HepG2 (cell line): ENCODE measurements around the gene KRT3. TPM values are rescaled to one million over a fixed set of nuclear protein-coding genes. Genes with fewer than 3 reads are reported as not detected.

ENCODE experiments used
- ATAC-seq: fragments of 200-7000 bp; cut with Tn5 transposase; 3 replicates; pipeline ENCODE4 v1.9.1; 2020; ENCODE audit warnings: mild to moderate bottlenecking, moderate library complexity
- BruUV-seq: library from RNA; stranded (reverse); fragments of 400-500 nt; replicated peaks from 2 replicates; lab custom pipeline; 2021; lab: Mats Ljungman, UMichigan
- CTCF ChIA-PET: fragments of 300-600 bp; formaldehyde crosslinking; extraction: SDS; loops from one replicate; lab custom pipeline; 2021; ENCODE audit warnings: low total read pairs, inconsistent platforms, low intra/inter-chr PET ratio; lab: Yijun Ruan, JAX
- POLR2A ChIA-PET: fragments of 350-600 bp; sonication (Branson Sonifier 250); formaldehyde crosslinking; loops from one replicate; lab custom pipeline; 2020; ENCODE audit warnings: antibody characterized with exemption, inconsistent platforms; lab: Yijun Ruan, JAX
- DNase-seq: peaks from one replicate; pipeline ENCODE4 v3.0.0-alpha.2; 2015; ENCODE audit warnings: low spot score
- FAIRE-seq: peaks from 3 replicates; lab custom pipeline; 2011; peaks lifted over from hg19 to GRCh38; lab: Jason Lieb, UNC
- H2AFZ ChIP-seq: one replicate; pipeline ENCODE4 v1.6.1; 2011; ENCODE audit warnings: low read length, inconsistent platforms
- H3K27ac ChIP-seq: fragments of 300-600 bp; 3 replicates; pipeline ENCODE4 v1.8.0; 2011; ENCODE audit warnings: mixed run types, mild to moderate bottlenecking, mixed read lengths, low read length, inconsistent platforms; ENCODE audit not compliant: insufficient read depth; ENCODE audit errors: extremely low read length
- H3K27me3 ChIP-seq, 2 experiments: fragments of 200-600 bp in 1 of 2; 2 replicates in 1 of 2; 3 replicates in 1 of 2; pipeline versions ENCODE4 v1.6.0 to v1.8.0; 2011; ENCODE audit warnings: low read length in 2 of 2, mild to moderate bottlenecking in 2 of 2, moderate library complexity in 2 of 2, inconsistent platforms in 1 of 2; ENCODE audit not compliant: insufficient read depth in 2 of 2, control insufficient read depth in 1 of 2
- H3K36me3 ChIP-seq, 2 experiments: fragments of 200-600 bp in 1 of 2; replicated peaks in 1 of 2; 2 replicates in 1 of 2; 3 replicates in 1 of 2; pipeline versions ENCODE4 v1.5.1 to v1.8.0; 2011; ENCODE audit warnings: low read length in 2 of 2, inconsistent platforms in 1 of 2; ENCODE audit not compliant: insufficient read depth in 2 of 2, control insufficient read depth in 1 of 2
- H3K4me1 ChIP-seq: 2 replicates; pipeline ENCODE4 v1.5.1; 2012; ENCODE audit warnings: low read length, inconsistent platforms; ENCODE audit not compliant: insufficient read depth
- H3K4me2 ChIP-seq: 2 replicates; pipeline ENCODE4 v1.6.0; 2011; ENCODE audit warnings: low read depth, low read length, inconsistent platforms
- H3K4me3 ChIP-seq, 3 experiments: fragments of 200-600 bp in 1 of 3; sonication (generic), shearing (Covaris generic) in 1 of 3; replicated peaks in 1 of 3; 2 replicates each; pipeline ENCODE4 v1.5.1; 2011 to 2016; ENCODE audit warnings: low read length in 3 of 3, inconsistent platforms in 2 of 3, low read depth in 2 of 3, mild to moderate bottlenecking in 2 of 3, control low read depth in 1 of 3, mixed read lengths in 1 of 3; ENCODE audit not compliant: insufficient read depth in 1 of 3
- H3K79me2 ChIP-seq: one replicate; pipeline ENCODE4 v1.6.1; 2011; ENCODE audit warnings: low read length, inconsistent platforms; ENCODE audit not compliant: insufficient read depth
- H3K9ac ChIP-seq: 2 replicates; pipeline ENCODE4 v1.6.0; 2011; ENCODE audit warnings: mild to moderate bottlenecking, low read depth, low read length, inconsistent platforms; ENCODE audit not compliant: insufficient read depth
- H3K9me3 ChIP-seq: 2 replicates; pipeline ENCODE4 v1.5.1; 2012; ENCODE audit warnings: mild to moderate bottlenecking, low read length
- H4K20me1 ChIP-seq: 2 replicates; pipeline ENCODE4 v1.6.0; 2011; ENCODE audit warnings: inconsistent platforms, mild to moderate bottlenecking, low read length, moderate library complexity; ENCODE audit not compliant: insufficient read depth
- ATF3 ChIP-seq: sonication (generic); formaldehyde crosslinking; IDR thresholded peaks from 2 replicates; pipeline ENCODE4 v1.4.0; 2020; ENCODE audit warnings: missing genetic modification reagents
- ATM ChIP-seq: fragments of 450-650 bp; IDR thresholded peaks from 2 replicates; pipeline ENCODE4 v1.7.1; 2017; ENCODE audit warnings: mild to moderate bottlenecking, borderline replicate concordance
- CREB3 ChIP-seq: sonication (generic); formaldehyde crosslinking; IDR thresholded peaks from 2 replicates; pipeline ENCODE4 v1.5.0; 2020; ENCODE audit warnings: missing genetic modification reagents
- FOXA1 ChIP-seq, 2 experiments: fragments of 450-650 bp in 1 of 2; sonication (generic) in 1 of 2; formaldehyde crosslinking in 1 of 2; IDR thresholded peaks; 2 replicates each; pipeline versions ENCODE4 v1.4.0 to v1.6.1; 2016 to 2020; ENCODE audit warnings: missing genetic modification reagents in 1 of 2
- RFX3 ChIP-seq: IDR thresholded peaks from 2 replicates; pipeline ENCODE4 v1.6.1; 2016; ENCODE audit warnings: missing biosample characterization, missing genetic modification reagents
- TBL1XR1 ChIP-seq: fragments of 150-350 bp; IDR thresholded peaks from 2 replicates; pipeline ENCODE4 v1.6.1; 2014; ENCODE audit warnings: borderline replicate concordance, low read length; ENCODE audit not compliant: partially characterized antibody
- TP53 ChIP-seq: sonication (generic); formaldehyde crosslinking; conservative IDR thresholded peaks from 2 replicates; pipeline ENCODE4 v1.4.0; 2020; ENCODE audit warnings: missing genetic modification reagents
- ZFP41 ChIP-seq: sonication (generic); formaldehyde crosslinking; IDR thresholded peaks from 2 replicates; pipeline ENCODE4 v1.4.0; 2020; ENCODE audit warnings: mild to moderate bottlenecking, missing genetic modification reagents, borderline replicate concordance
- ZFP90 ChIP-seq: sonication (generic); formaldehyde crosslinking; IDR thresholded peaks from 2 replicates; pipeline ENCODE4 v1.8.0; 2022; ENCODE audit warnings: missing genetic modification reagents, mild to moderate bottlenecking, inconsistent platforms, borderline replicate concordance
- ZNF232 ChIP-seq: sonication (generic); formaldehyde crosslinking; IDR thresholded peaks from 2 replicates; pipeline ENCODE4 v1.4.0; 2020; ENCODE audit warnings: missing genetic modification reagents, borderline replicate concordance
- ZNF274 ChIP-seq: sonication (generic); formaldehyde crosslinking; IDR thresholded peaks from 2 replicates; pipeline ENCODE4 v1.5.1; 2020; ENCODE audit warnings: mild to moderate bottlenecking, missing genetic modification reagents
- ZNF280B ChIP-seq: sonication (generic); formaldehyde crosslinking; IDR thresholded peaks from 2 replicates; pipeline ENCODE4 v1.5.0; 2020; ENCODE audit warnings: missing genetic modification reagents, mild to moderate bottlenecking, borderline replicate concordance
- ZNF354B ChIP-seq: sonication (generic); formaldehyde crosslinking; IDR thresholded peaks from 2 replicates; pipeline ENCODE4 v1.8.0; 2022; ENCODE audit warnings: mild to moderate bottlenecking, missing genetic modification reagents
- ZNF431 ChIP-seq: sonication (generic); formaldehyde crosslinking; IDR thresholded peaks from 2 replicates; pipeline ENCODE4 v1.9.0; 2022; ENCODE audit warnings: missing genetic modification reagents, low read depth, mild to moderate bottlenecking, borderline replicate concordance
- ZNF557 ChIP-seq: sonication (generic); formaldehyde crosslinking; IDR thresholded peaks from 2 replicates; pipeline ENCODE4 v1.4.0; 2020; ENCODE audit warnings: missing genetic modification reagents
- ZNF782 ChIP-seq: sonication (generic); formaldehyde crosslinking; IDR thresholded peaks from 2 replicates; pipeline ENCODE4 v1.4.0; 2020; ENCODE audit warnings: missing genetic modification reagents, mild to moderate bottlenecking, borderline replicate concordance
- WGBS: methylation state at CpG from one replicate; pipeline ENCODE4 v1.1.6; 2017; ENCODE audit warnings: low lambda C conversion rate; 5-methylcytosine and 5-hydroxymethylcytosine counted together
- in situ Hi-C: cut with HindIII; loops from 2 replicates; pipeline ENCODE4 v1.10.0; 2017; ENCODE audit warnings: low pct_unique_long_range_greater_than_20kb; ENCODE audit not compliant: extremely low pct_ligation_motif_present
- intact Hi-C: fragments of 100-400 bp; cut with micrococcal nuclease; formaldehyde crosslinking; loops from one replicate; pipeline ENCODE4 v1.10.0; 2022; ENCODE audit not compliant: unreplicated experiment
- polyA plus RNA-seq, 8 experiments: library from polyadenylated mRNA; depleted of rRNA in 3 of 8; stranded (reverse) in 7 of 8; unstranded in 1 of 8; fragments of >200 nt; fragmentation: Illumina TruSeq in 4 of 8; extraction: Trizol in 4 of 8; gene quantifications; 2 replicates each; pipeline versions ENCODE4 v1.2.1 to v1.2.3, GENCODE V29; 2011 to 2016; ENCODE audit warnings: low read depth in 4 of 8, missing spikeins in 1 of 8, mixed read lengths in 1 of 8; ENCODE audit not compliant: insufficient read depth in 1 of 8
- total RNA-seq, 5 experiments: library from RNA; depleted of rRNA; stranded (reverse); fragments of >200 nt; fragmentation: Illumina TruSeq; extraction: Trizol; gene quantifications; 2 replicates each; pipeline ENCODE4 v1.2.3, GENCODE V29; 2016; ENCODE audit warnings: low read depth in 1 of 5

KRT3 gene
- total and polyA plus RNA-seq, 2 of the 13 experiments (the other 11 are each of a cell fraction or from before 2014, with no cell fraction given), result not detected

DNA sequence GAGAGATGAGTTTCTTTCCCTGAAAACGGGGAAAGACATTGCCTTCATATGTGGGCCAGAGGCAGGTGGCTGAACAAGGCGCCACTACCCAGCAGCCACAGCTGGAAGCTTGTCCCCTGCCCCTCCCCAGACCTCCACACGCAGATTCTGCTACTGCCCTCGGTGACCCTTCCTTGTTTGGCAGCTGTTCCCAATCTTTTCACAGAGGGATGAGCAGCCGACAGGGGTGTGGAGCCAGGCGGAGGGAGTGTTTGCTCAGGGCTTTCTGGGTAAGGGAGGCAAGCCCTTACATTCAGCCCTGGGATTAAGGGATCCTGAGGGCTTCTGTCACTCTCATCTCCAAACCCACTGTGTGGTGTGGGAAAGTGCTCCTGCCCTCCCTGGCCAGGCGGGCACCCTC, 22.5 kb upstream of the KRT3 start:
- Histone ChIP-seq H3K9me3 (no peaks in the 10 kb centered on the region), H3K4me2 (no peak overlapping the region), H3K36me3 (no peaks in the 10 kb centered on the region), H4K20me1 (no peaks in the 10 kb centered on the region), H3K79me2 (no peaks in the 10 kb centered on the region), H3K27me3 (peaks cover 5 to 50% of the 10 kb centered on the region in 2 experiments; a peak in 4 of 5 replicates), H3K4me3 (no peak overlapping the region), H3K27ac (no peak overlapping the region), H3K4me1 (no peaks in the 10 kb centered on the region), H3K9ac (no peak overlapping the region), H2AFZ (no peak overlapping the region)
- POLR2A ChIA-PET, result no interaction called here
- WGBS, result 2% methylated on average over 6 of the region's 7 CpGs
- no peak for FAIRE-seq
- in situ Hi-C loops (no loop called here), intact Hi-C loops (no loop called here)
- ATAC-seq, result no peak
- TF ChIP-seq TBL1XR1 (no peak), ZNF431 (CRISPR knock-in tag) (no peak), ZFP90 (no peak), ZNF782 (CRISPR knock-in tag) (no peak), ZNF280B (CRISPR knock-in tag) (no peak), CREB3 (CRISPR knock-in tag) (no peak), ZFP41 (CRISPR knock-in tag) (no peak), TP53 (CRISPR knock-in tag) (no peak), FOXA1 (IDR thresholded peaks at IDR 0.05) (no peak), FOXA1 (CRISPR knock-in tag; IDR thresholded peaks at IDR 0.05) (no peak), ZNF557 (no peak), ATM (no peak), ATF3 (CRISPR knock-in tag) (no peak), ZNF354B (CRISPR knock-in tag) (no peak), RFX3 (no peak), ZNF274 (CRISPR knock-in tag) (no peak), ZNF232 (CRISPR knock-in tag) (no peak)
- no TSS peak for BruUV-seq
- DNase-seq, result no peak
- CTCF ChIA-PET, result no interaction called here
